GM23338 (cell line): ENCODE results near the gene STX7. TPM values are rescaled to one million over a fixed set of nuclear protein-coding genes. Genes with fewer than 3 reads are reported as not detected.

Experiments
- ATAC-seq: fragments of 200-7000 bp; cut with Tn5 transposase; 3 replicates; pipeline ENCODE4 v1.9.1; 2020
- DNase-seq: peaks from one replicate; pipeline ENCODE4 v3.0.0-alpha.2; 2015; ENCODE audit warnings: low spot score
- H2AFZ ChIP-seq: fragments of 200-600 bp; sonication (generic); 2 replicates; pipeline ENCODE4 v1.8.0; 2016; ENCODE audit warnings: antibody characterized with exemption, mild to moderate bottlenecking, moderate library complexity
- H3F3A ChIP-seq: fragments of 200-600 bp; sonication (generic); replicated peaks from 2 replicates; pipeline ENCODE4 v1.8.0; 2017; ENCODE audit warnings: antibody characterized with exemption, mixed run types, low read depth
- H3K27ac ChIP-seq: fragments of 200-600 bp; sonication (generic); 2 replicates; pipeline ENCODE4 v1.6.1; 2016; ENCODE audit warnings: low read depth
- H3K27me3 ChIP-seq: fragments of 200-600 bp; sonication (generic); 2 replicates; pipeline ENCODE4 v1.8.0; 2016; ENCODE audit warnings: mild to moderate bottlenecking, mixed run types, moderate library complexity; ENCODE audit not compliant: insufficient read depth
- H3K36me3 ChIP-seq: fragments of 200-600 bp; sonication (generic); 2 replicates; pipeline ENCODE4 v1.8.0; 2016; ENCODE audit warnings: mild to moderate bottlenecking; ENCODE audit not compliant: insufficient read depth
- H3K4me1 ChIP-seq: fragments of 200-600 bp; sonication (generic); 2 replicates; pipeline ENCODE4 v1.8.0; 2016; ENCODE audit warnings: mild to moderate bottlenecking, moderate library complexity; ENCODE audit not compliant: insufficient read depth
- H3K4me2 ChIP-seq: fragments of 200-600 bp; sonication (generic); 2 replicates; pipeline ENCODE4 v1.7.1; 2017; ENCODE audit warnings: mixed run types
- H3K4me3 ChIP-seq: fragments of 200-600 bp; sonication (generic); 2 replicates; pipeline ENCODE4 v1.6.1; 2016; ENCODE audit warnings: mixed run types
- H3K79me2 ChIP-seq: fragments of 200-600 bp; sonication (generic); replicated peaks from 2 replicates; pipeline ENCODE4 v1.8.0; 2017; ENCODE audit warnings: mild to moderate bottlenecking; ENCODE audit not compliant: insufficient read depth
- H3K9me2 ChIP-seq: fragments of 200-600 bp; sonication (generic); 2 replicates; pipeline ENCODE4 v1.8.0; 2017; ENCODE audit not compliant: insufficient read depth
- H4K20me1 ChIP-seq: fragments of 200-600 bp; sonication (generic); replicated peaks from 2 replicates; pipeline ENCODE4 v1.8.0; 2017; ENCODE audit warnings: mild to moderate bottlenecking; ENCODE audit not compliant: insufficient read depth
- H3K27ac Mint-ChIP-seq: 2 replicates; pipeline ENCODE4 v1.8.0; 2020; ENCODE audit warnings: inconsistent platforms, mild to moderate bottlenecking, moderate library complexity, mixed read lengths
- H3K27me3 Mint-ChIP-seq: 3 replicates; pipeline ENCODE4 v1.8.0; 2022; ENCODE audit warnings: low read depth, mild to moderate bottlenecking, moderate library complexity, mixed read lengths, inconsistent platforms; ENCODE audit not compliant: insufficient read depth, poor library complexity
- H3K36me3 Mint-ChIP-seq: 3 replicates; pipeline ENCODE4 v1.8.0; 2021; ENCODE audit warnings: low read depth, mild to moderate bottlenecking, inconsistent platforms, moderate library complexity, mixed read lengths
- H3K4me1 Mint-ChIP-seq: 3 replicates; pipeline ENCODE4 v1.8.0; 2020; ENCODE audit warnings: mild to moderate bottlenecking, inconsistent platforms, mixed read lengths
- H3K4me3 Mint-ChIP-seq: 3 replicates; pipeline ENCODE4 v1.8.0; 2021; ENCODE audit warnings: moderate library complexity, mild to moderate bottlenecking, inconsistent platforms, mixed read lengths
- H3K9me3 Mint-ChIP-seq: 3 replicates; pipeline ENCODE4 v1.8.0; 2020; ENCODE audit warnings: moderate library complexity, mild to moderate bottlenecking, inconsistent platforms, mixed read lengths
- CREB1 ChIP-seq: fragments of 250-450 bp; sonication (Bioruptor Pico); IDR thresholded peaks from 2 replicates; pipeline ENCODE4 v1.5.0; 2020; ENCODE audit warnings: low read depth, mild to moderate bottlenecking, moderate library complexity
- EZH2 ChIP-seq: fragments of 200-600 bp; sonication (generic); IDR thresholded peaks from one replicate; pipeline ENCODE4 v1.8.0; 2017; ENCODE audit warnings: antibody characterized with exemption, mild to moderate bottlenecking, low read depth; ENCODE audit not compliant: unreplicated experiment
- EZH2phosphoT487 ChIP-seq: fragments of 200-600 bp; sonication (generic); IDR thresholded peaks from one replicate; pipeline ENCODE4 v1.8.1; 2018; ENCODE audit warnings: antibody characterized with exemption; ENCODE audit not compliant: unreplicated experiment
- JUNB ChIP-seq: IDR thresholded peaks from one replicate; pipeline ENCODE4 v1.6.1; 2016; ENCODE audit warnings: antibody characterized with exemption; ENCODE audit not compliant: unreplicated experiment
- NANOG ChIP-seq: IDR thresholded peaks from 2 replicates; pipeline ENCODE4 v1.6.1; 2016; ENCODE audit warnings: antibody characterized with exemption, borderline replicate concordance
- POLR2AphosphoS5 ChIP-seq: IDR thresholded peaks from 2 replicates; pipeline ENCODE4 v1.6.1; 2016; ENCODE audit warnings: antibody characterized with exemption, low read depth
- STAT1 ChIP-seq: IDR thresholded peaks from one replicate; pipeline ENCODE4 v1.6.1; 2016; ENCODE audit warnings: antibody characterized with exemption; ENCODE audit not compliant: unreplicated experiment
- ZNF114 ChIP-seq: fragments of 250-450 bp; sonication (Bioruptor Pico); IDR thresholded peaks from 2 replicates; pipeline ENCODE4 v1.5.0; 2020; ENCODE audit warnings: mild to moderate bottlenecking, moderate library complexity
- ZNF331 ChIP-seq: fragments of 250-450 bp; sonication (Bioruptor Pico); IDR thresholded peaks from 2 replicates; pipeline ENCODE4 v1.5.0; 2020; ENCODE audit warnings: low read depth, mild to moderate bottlenecking, moderate library complexity
- polyA plus RNA-seq: library from polyadenylated mRNA; unstranded; fragments of >200 nt; fragmentation: Nextera tagmentation; extraction: Ambion mirVana; gene quantifications from 2 replicates; pipeline ENCODE4 v1.2.1, GENCODE V29; 2016
- total RNA-seq: library from RNA; depleted of rRNA; stranded (reverse); fragments of >200 nt; shearing (Covaris generic); gene quantifications from 2 replicates; pipeline ENCODE4 v1.2.3, GENCODE V29; 2014
- TF ChIP-seq, protein P1 (sequence below), 2 experiments: fragments of 200-600 bp in 1 of 2; sonication (generic) in 1 of 2; conservative IDR thresholded peaks; 2 replicates each; pipeline versions ENCODE4 v1.5.1 to v1.6.1; 2016 to 2017; ENCODE audit warnings: antibody characterized with exemption in 2 of 2, low read depth in 2 of 2, mild to moderate bottlenecking in 2 of 2, moderate library complexity in 1 of 2
- TF ChIP-seq, protein P2 (sequence below): IDR thresholded peaks from 2 replicates; pipeline ENCODE4 v1.6.1; 2016; ENCODE audit warnings: antibody characterized with exemption
- TF ChIP-seq, protein P3 (sequence below): IDR thresholded peaks from one replicate; pipeline ENCODE4 v1.6.1; 2018; ENCODE audit warnings: antibody characterized with exemption; ENCODE audit not compliant: unreplicated experiment

Gene STX7
- total and polyA plus RNA-seq, 2 experiments from 2014 or later = 22.4 to 28.8 TPM

DNA sequence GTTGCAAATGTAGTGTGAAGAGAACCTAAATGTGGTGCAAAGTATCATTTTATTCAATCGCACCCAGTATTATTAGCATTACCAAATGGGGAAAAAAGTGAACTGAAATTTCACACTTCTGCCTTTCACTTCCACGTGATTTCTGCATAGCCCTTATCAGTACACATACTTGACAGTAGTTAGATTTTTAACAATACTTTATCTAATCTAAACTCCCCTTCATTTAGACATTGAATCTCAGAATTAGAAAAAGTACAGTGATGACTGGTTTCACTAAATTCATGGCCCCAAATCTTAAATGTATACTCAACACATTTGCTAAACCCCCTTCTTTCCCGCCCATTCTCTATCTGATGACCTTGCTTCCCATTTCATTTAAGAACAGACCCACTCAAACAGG lies 14.3 kb downstream of the STX7 start (continued):
- TF ChIP-seq, protein P1, sequence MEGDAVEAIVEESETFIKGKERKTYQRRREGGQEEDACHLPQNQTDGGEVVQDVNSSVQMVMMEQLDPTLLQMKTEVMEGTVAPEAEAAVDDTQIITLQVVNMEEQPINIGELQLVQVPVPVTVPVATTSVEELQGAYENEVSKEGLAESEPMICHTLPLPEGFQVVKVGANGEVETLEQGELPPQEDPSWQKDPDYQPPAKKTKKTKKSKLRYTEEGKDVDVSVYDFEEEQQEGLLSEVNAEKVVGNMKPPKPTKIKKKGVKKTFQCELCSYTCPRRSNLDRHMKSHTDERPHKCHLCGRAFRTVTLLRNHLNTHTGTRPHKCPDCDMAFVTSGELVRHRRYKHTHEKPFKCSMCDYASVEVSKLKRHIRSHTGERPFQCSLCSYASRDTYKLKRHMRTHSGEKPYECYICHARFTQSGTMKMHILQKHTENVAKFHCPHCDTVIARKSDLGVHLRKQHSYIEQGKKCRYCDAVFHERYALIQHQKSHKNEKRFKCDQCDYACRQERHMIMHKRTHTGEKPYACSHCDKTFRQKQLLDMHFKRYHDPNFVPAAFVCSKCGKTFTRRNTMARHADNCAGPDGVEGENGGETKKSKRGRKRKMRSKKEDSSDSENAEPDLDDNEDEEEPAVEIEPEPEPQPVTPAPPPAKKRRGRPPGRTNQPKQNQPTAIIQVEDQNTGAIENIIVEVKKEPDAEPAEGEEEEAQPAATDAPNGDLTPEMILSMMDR (conservative IDR thresholded peaks at IDR 0.05; ENCODE audit: low read depth in 2 of 2) = no peak
- TF ChIP-seq ZNF331 = no peak
- TF ChIP-seq NANOG = no peak
- TF ChIP-seq EZH2 = no peak
- TF ChIP-seq ZNF114 = no peak
- TF ChIP-seq, protein P2, sequence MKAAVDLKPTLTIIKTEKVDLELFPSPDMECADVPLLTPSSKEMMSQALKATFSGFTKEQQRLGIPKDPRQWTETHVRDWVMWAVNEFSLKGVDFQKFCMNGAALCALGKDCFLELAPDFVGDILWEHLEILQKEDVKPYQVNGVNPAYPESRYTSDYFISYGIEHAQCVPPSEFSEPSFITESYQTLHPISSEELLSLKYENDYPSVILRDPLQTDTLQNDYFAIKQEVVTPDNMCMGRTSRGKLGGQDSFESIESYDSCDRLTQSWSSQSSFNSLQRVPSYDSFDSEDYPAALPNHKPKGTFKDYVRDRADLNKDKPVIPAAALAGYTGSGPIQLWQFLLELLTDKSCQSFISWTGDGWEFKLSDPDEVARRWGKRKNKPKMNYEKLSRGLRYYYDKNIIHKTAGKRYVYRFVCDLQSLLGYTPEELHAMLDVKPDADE = no peak
- no peak for TF ChIP-seq POLR2AphosphoS5
- no peak for TF ChIP-seq STAT1
- TF ChIP-seq CREB1 (CRISPR knock-in tag) = no peak
- TF ChIP-seq EZH2phosphoT487 = no peak

DNA sequence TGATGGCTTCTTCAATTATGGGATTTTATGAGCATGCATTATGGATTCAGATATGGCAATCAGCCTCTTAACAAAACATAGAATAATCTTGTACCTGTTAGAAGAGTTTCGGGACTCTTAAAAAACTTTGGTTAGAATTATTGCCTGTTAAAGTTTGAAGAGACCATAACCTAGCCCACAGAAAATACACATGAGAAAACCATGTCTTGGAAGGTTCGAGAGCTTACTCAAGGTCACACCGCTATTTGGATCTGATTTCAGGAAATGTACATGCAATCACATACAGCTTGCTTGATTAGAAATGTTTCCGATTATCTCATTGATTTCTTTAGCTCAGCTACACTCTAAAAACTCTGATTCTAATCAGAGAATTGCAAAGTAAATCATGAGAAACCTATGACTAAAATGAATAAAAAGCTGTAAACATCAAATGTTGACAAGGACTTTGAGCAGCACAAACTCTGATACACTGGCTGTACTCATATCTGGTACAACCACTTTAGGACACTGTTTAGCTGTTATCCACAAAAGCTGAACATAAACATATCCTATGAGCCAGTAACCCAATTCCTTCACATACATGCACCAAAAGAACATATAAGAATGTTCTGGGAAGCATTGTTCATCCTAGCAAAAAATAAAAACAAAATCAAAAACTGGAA lies 16.3 kb downstream of the STX7 start:
- Mint-ChIP-seq H3K4me1 (no peaks in the 10 kb centered on the region), H3K27ac (no peak overlapping the region), H3K36me3 (peaks cover 19% of the 10 kb centered on the region), H3K4me3 (no peak overlapping the region), H3K9me3 (no peaks in the 10 kb centered on the region), H3K27me3 (no peaks in the 10 kb centered on the region)
- Histone ChIP-seq H4K20me1 (0 out of 2 replicates have a peak, but pooled peaks cover 14% of the 10 kb centered on the region), H3K36me3 (no peaks in the 10 kb centered on the region; the same call in 1 of the 2 replicates), H3K27me3 (no peaks in the 10 kb centered on the region), H3K4me1 (no peaks in the 10 kb centered on the region), H3K4me2 (no peak overlapping the region), H3K27ac (no peak overlapping the region), H3K4me3 (no peak overlapping the region), H3F3A (no peaks in the 10 kb centered on the region), H3K79me2 (peaks cover 24% of the 10 kb centered on the region), H2AFZ (no peak overlapping the region), H3K9me2 (no peaks in the 10 kb centered on the region)
- ATAC-seq (no peak), DNase-seq (no peak)
- TF ChIP-seq, protein P3, sequence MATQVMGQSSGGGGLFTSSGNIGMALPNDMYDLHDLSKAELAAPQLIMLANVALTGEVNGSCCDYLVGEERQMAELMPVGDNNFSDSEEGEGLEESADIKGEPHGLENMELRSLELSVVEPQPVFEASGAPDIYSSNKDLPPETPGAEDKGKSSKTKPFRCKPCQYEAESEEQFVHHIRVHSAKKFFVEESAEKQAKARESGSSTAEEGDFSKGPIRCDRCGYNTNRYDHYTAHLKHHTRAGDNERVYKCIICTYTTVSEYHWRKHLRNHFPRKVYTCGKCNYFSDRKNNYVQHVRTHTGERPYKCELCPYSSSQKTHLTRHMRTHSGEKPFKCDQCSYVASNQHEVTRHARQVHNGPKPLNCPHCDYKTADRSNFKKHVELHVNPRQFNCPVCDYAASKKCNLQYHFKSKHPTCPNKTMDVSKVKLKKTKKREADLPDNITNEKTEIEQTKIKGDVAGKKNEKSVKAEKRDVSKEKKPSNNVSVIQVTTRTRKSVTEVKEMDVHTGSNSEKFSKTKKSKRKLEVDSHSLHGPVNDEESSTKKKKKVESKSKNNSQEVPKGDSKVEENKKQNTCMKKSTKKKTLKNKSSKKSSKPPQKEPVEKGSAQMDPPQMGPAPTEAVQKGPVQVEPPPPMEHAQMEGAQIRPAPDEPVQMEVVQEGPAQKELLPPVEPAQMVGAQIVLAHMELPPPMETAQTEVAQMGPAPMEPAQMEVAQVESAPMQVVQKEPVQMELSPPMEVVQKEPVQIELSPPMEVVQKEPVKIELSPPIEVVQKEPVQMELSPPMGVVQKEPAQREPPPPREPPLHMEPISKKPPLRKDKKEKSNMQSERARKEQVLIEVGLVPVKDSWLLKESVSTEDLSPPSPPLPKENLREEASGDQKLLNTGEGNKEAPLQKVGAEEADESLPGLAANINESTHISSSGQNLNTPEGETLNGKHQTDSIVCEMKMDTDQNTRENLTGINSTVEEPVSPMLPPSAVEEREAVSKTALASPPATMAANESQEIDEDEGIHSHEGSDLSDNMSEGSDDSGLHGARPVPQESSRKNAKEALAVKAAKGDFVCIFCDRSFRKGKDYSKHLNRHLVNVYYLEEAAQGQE = no peak
- TF ChIP-seq JUNB = no peak
- no peak for TF ChIP-seq NANOG
- TF ChIP-seq EZH2phosphoT487 = no peak
- no peak for TF ChIP-seq POLR2AphosphoS5
- no peak for TF ChIP-seq STAT1
- TF ChIP-seq, protein P1 (conservative IDR thresholded peaks at IDR 0.05; ENCODE audit: low read depth in 2 of 2) = no peak
- TF ChIP-seq CREB1 (CRISPR knock-in tag) = no peak
- no peak for TF ChIP-seq EZH2
- TF ChIP-seq, protein P2 = no peak
- no peak for TF ChIP-seq ZNF114
